Glomerular visceral epithelial cell (primary cell): ENCODE results near the gene LRMDA.

Experiments
- DNase-seq: peaks from one replicate; pipeline ENCODE4 v3.0.0-alpha.2; 2016; ENCODE audit errors: extremely low spot score

Gene LRMDA

GRCh38 chr10:75825661-75826060 is 394.2 kb downstream of the LRMDA start:
- DNase-seq, result no peak

GRCh38 chr10:75826846-75827245 is 395.4 kb downstream of the LRMDA start:
- DNase-seq, result no peak

GRCh38 chr10:75827587-75828021 is 396.2 kb downstream of the LRMDA start:
- DNase-seq, result no peak

GRCh38 chr10:75828413-75828812 is 397.0 kb downstream of the LRMDA start:
- no peak for DNase-seq

- no peak for DNase-seq
Observed at GRCh38 chr10:75836064-75836463, 404.6 kb downstream of the LRMDA start.

- DNase-seq, result no peak
Observed at GRCh38 chr10:75838486-75838885, 407.1 kb downstream of the LRMDA start.

- no peak for DNase-seq
Observed at GRCh38 chr10:75839020-75839419, 407.6 kb downstream of the LRMDA start.

- no peak for DNase-seq
Observed at GRCh38 chr10:75841266-75841665, 409.8 kb downstream of the LRMDA start.

- DNase-seq, result no peak
Observed at GRCh38 chr10:75845176-75845947, 413.9 kb downstream of the LRMDA start.

GRCh38 chr10:75847477-75847876 is 416.1 kb downstream of the LRMDA start:
- DNase-seq, result no peak

GRCh38 chr10:75851580-75852345 is 420.3 kb downstream of the LRMDA start:
- no peak for DNase-seq

GRCh38 chr10:75852851-75853484 is 421.5 kb downstream of the LRMDA start:
- no peak for DNase-seq

- no peak for DNase-seq
Observed at GRCh38 chr10:75857269-75857846, 425.9 kb downstream of the LRMDA start.

GRCh38 chr10:75857896-75858295 is 426.5 kb downstream of the LRMDA start:
- no peak for DNase-seq

GRCh38 chr10:75858339-75858738 is 426.9 kb downstream of the LRMDA start:
- no peak for DNase-seq

GRCh38 chr10:75859141-75859540 is 427.7 kb downstream of the LRMDA start:
- DNase-seq, result no peak

GRCh38 chr10:75860009-75860408 is 428.6 kb downstream of the LRMDA start:
- DNase-seq, result no peak

- no peak for DNase-seq
Observed at GRCh38 chr10:75861582-75861981, 430.2 kb downstream of the LRMDA start.

- DNase-seq, result no peak
Observed at GRCh38 chr10:75862935-75863334, 431.5 kb downstream of the LRMDA start.

GRCh38 chr10:75864717-75865116 is 433.3 kb downstream of the LRMDA start:
- no peak for DNase-seq

- no peak for DNase-seq
Observed at GRCh38 chr10:75865413-75866299, 434.2 kb downstream of the LRMDA start.
